ENCODE results near the gene FTO.

Gene FTO

GRCh38 chr16:54128629-54129234 is 424.8 kb downstream of the FTO start:
- no peak for DNase-seq (ENCODE audit: low read depth)

GRCh38 chr16:54129810-54130209 is 425.9 kb downstream of the FTO start:
- DNase-seq (ENCODE audit: low read depth): no peak

GRCh38 chr16:54135361-54136275 is 431.7 kb downstream of the FTO start:
- DNase-seq (ENCODE audit: low read depth): peak; percentile 67

- DNase-seq (ENCODE audit: low read depth): no peak
Observed at GRCh38 chr16:54136276-54136625, 432.3 kb downstream of the FTO start.

- no peak for DNase-seq (ENCODE audit: low read depth)
Observed at GRCh38 chr16:54140057-54140787, 436.3 kb downstream of the FTO start.

GRCh38 chr16:54140788-54141136 is 436.8 kb downstream of the FTO start:
- DNase-seq (ENCODE audit: low read depth): no peak

- DNase-seq (ENCODE audit: low read depth): no peak
Observed at GRCh38 chr16:54142787-54143186, 438.8 kb downstream of the FTO start.

- no peak for DNase-seq (ENCODE audit: low read depth)
Observed at GRCh38 chr16:54143410-54143809, 439.5 kb downstream of the FTO start.

GRCh38 chr16:54143934-54144571 is 440.1 kb downstream of the FTO start:
- DNase-seq (ENCODE audit: low read depth): no peak

- no peak for DNase-seq (ENCODE audit: low read depth)
Observed at GRCh38 chr16:54144572-54144947, 440.6 kb downstream of the FTO start.

GRCh38 chr16:54145881-54146280 is 441.9 kb downstream of the FTO start:
- DNase-seq (ENCODE audit: low read depth): no peak

- DNase-seq (ENCODE audit: low read depth): no peak
Observed at GRCh38 chr16:54148974-54149373, 445.0 kb downstream of the FTO start.

- DNase-seq (ENCODE audit: low read depth): no peak
Observed at GRCh38 chr16:54150861-54151260, 446.9 kb downstream of the FTO start.

GRCh38 chr16:54152362-54153239 is 448.6 kb downstream of the FTO start:
- no peak for DNase-seq (ENCODE audit: low read depth)

GRCh38 chr16:54153240-54153934 is 449.4 kb downstream of the FTO start:
- no peak for DNase-seq (ENCODE audit: low read depth)

GRCh38 chr16:54156349-54156748 is 452.4 kb downstream of the FTO start:
- no peak for DNase-seq (ENCODE audit: low read depth)

GRCh38 chr16:54158986-54159385 is 455.0 kb downstream of the FTO start:
- no peak for DNase-seq (ENCODE audit: low read depth)

GRCh38 chr16:54159490-54160080 is 455.6 kb downstream of the FTO start:
- no peak for DNase-seq (ENCODE audit: low read depth)

GRCh38 chr16:54160252-54160860 is 456.4 kb downstream of the FTO start:
- DNase-seq (ENCODE audit: low read depth): no peak
